ENCODE data around the gene SLC44A4.

SLC44A4 gene

GRCh38 chr6:31899215-31899614 is 20.4 kb upstream of the SLC44A4 start:
- H3K9me3 ChIP-seq (ENCODE audit: control insufficient read depth, insufficient read depth, low read depth, low read length): no peaks in the 10 kb centered on the region
- no peak for TF ChIP-seq ZNF114 (tag by site-specific recombination; IDR thresholded peaks at IDR 0.05)
- 0 out of 2 replicates have a peak, but pooled peaks have one; percentile 19 for TF ChIP-seq ZNF398 (tag by site-specific recombination; IDR thresholded peaks at IDR 0.05)
- H3K36me3 ChIP-seq (ENCODE audit: control insufficient read depth in 2 of 2, insufficient read depth in 1 of 2, low read length in 2 of 2): peaks cover 16 to 23% of the 10 kb centered on the region in 2 experiments
- ChIA-PET POLR2A (interaction anchor here (1.6 to 3.1 kb wide), 3 partner anchors 36 to 196 kb away, joined by 10 to 30 read pairs (median 11); partner anchors contain the start of genes ABHD16A and NEU1), CTCF (interaction anchor here (1.3 to 2.1 kb wide), 3 partner anchors 10 to 301 kb away, joined by 4 to 9 read pairs (median 5); no protein-coding TSS in a partner anchor)
- no peak overlapping the region for H3K27ac ChIP-seq (ENCODE audit: extremely low read depth, low read depth, low read length)
- no peak overlapping the region for H3K4me3 ChIP-seq (ENCODE audit: low read depth, low read length)
- peaks cover 6% of the 10 kb centered on the region for H3K4me1 ChIP-seq (ENCODE audit: control insufficient read depth, insufficient read depth, low read length)

- H3K4me3 ChIP-seq (ENCODE audit: low read depth, low read length): peak overlapping the region; percentile 94
- CTCF ChIA-PET: interaction anchor here (0.5 to 3.4 kb wide), 11 partner anchors 9 to 356 kb away, joined by 3 to 16 read pairs (median 4); no protein-coding TSS in a partner anchor
- H3K36me3 ChIP-seq (ENCODE audit: control insufficient read depth in 2 of 2, insufficient read depth in 1 of 2, low read length in 2 of 2): peaks cover 23 to 28% of the 10 kb centered on the region in 2 experiments
- H3K9me3 ChIP-seq (ENCODE audit: control insufficient read depth, insufficient read depth, low read depth, low read length): no peaks in the 10 kb centered on the region
- H3K27ac ChIP-seq (ENCODE audit: extremely low read depth, low read depth, low read length): peak overlapping the region; percentile 53
- POLR2A ChIA-PET: interaction anchor here (0.6 to 3.1 kb wide), 26 partner anchors 10 to 357 kb away, joined by 3 to 30 read pairs (median 5); partner anchors contain the start of genes ABHD16A, ATF6B, DDAH2 and DDX39B
- H3K4me1 ChIP-seq (ENCODE audit: control insufficient read depth, insufficient read depth, low read length): peaks cover 6% of the 10 kb centered on the region
- TF ChIP-seq ZFP3 (tag by site-specific recombination; IDR thresholded peaks at IDR 0.05; ENCODE audit: low read depth) (no peak), ZNF280D (tag by site-specific recombination; IDR thresholded peaks at IDR 0.05) (no peak), KLF8 (tag by site-specific recombination; IDR thresholded peaks at IDR 0.05) (peak; percentile 81), ZNF362 (tag by site-specific recombination; IDR thresholded peaks at IDR 0.05) (peak; percentile 24; the same call in 1 of the 2 replicates), REPIN1 (tag by site-specific recombination; IDR thresholded peaks at IDR 0.05; ENCODE audit: low read depth) (peak; percentile 18; the same call in 1 of the 2 replicates), BCL11B (tag by site-specific recombination; IDR thresholded peaks at IDR 0.05; ENCODE audit: low read depth) (no peak), SP3 (tag by site-specific recombination; IDR thresholded peaks at IDR 0.05) (peak; percentile 76), ZNF394 (tag by site-specific recombination; IDR thresholded peaks at IDR 0.05; ENCODE audit: borderline replicate concordance) (peak; percentile 83), ZSCAN23 (tag by site-specific recombination; IDR thresholded peaks at IDR 0.05) (peak; percentile 44; the same call in 1 of the 2 replicates), ZBTB21 (tag by site-specific recombination; IDR thresholded peaks at IDR 0.05) (no peak), ZNF677 (tag by site-specific recombination; IDR thresholded peaks at IDR 0.05) (no peak), TCF7L2 (IDR thresholded peaks at IDR 0.05; ENCODE audit: borderline replicate concordance, low read depth, low read length) (no peak), KLF10 (tag by site-specific recombination; IDR thresholded peaks at IDR 0.05) (peak; percentile 54), MYNN (tag by site-specific recombination; IDR thresholded peaks at IDR 0.05; ENCODE audit: borderline replicate concordance) (no peak), WT1 (tag by site-specific recombination; IDR thresholded peaks at IDR 0.05) (no peak), ZNF341 (tag by site-specific recombination; IDR thresholded peaks at IDR 0.05; ENCODE audit: low read depth) (no peak), KLF16 (tag by site-specific recombination; IDR thresholded peaks at IDR 0.05) (no peak; the same call in 1 of the 2 replicates), ZBTB11 (tag by site-specific recombination; conservative IDR thresholded peaks at IDR 0.05; ENCODE audit: low read depth) (0 out of 2 replicates have a peak, but pooled peaks have one; percentile 22), ZNF610 (tag by site-specific recombination; IDR thresholded peaks at IDR 0.05; ENCODE audit: borderline replicate concordance) (no peak), ZNF335 (tag by site-specific recombination; conservative IDR thresholded peaks at IDR 0.05) (peak; percentile 99), ZNF302 (tag by site-specific recombination; IDR thresholded peaks at IDR 0.05; ENCODE audit: low read depth) (no peak), SP7 (tag by site-specific recombination; IDR thresholded peaks at IDR 0.05) (no peak)
These were observed 19.7 kb upstream of the SLC44A4 start for GRCh38 chr6:31898383-31899011.
